IMR-90 (cell line): ENCODE data around the gene SPATA24. TPM values are rescaled to one million over a fixed set of nuclear protein-coding genes. Genes with fewer than 3 reads are reported as not detected.
"Not testable (repeated sequence)": the region's sequence is repeated elsewhere in the genome, so short reads cannot be mapped to it uniquely, and the experiment has no call there.

Experiments used
- ATAC-seq: fragments of 200-7000 bp; cut with Tn5 transposase; 2 replicates; pipeline ENCODE4 v1.9.1; 2020; ENCODE audit warnings: low read depth, mild to moderate bottlenecking, moderate library complexity
- BruUV-seq: library from RNA; stranded (reverse); fragments of 400-500 nt; replicated peaks from 2 replicates; lab custom pipeline; 2021; lab: Mats Ljungman, UMichigan
- CTCF ChIA-PET: fragments of 300-600 bp; formaldehyde crosslinking; extraction: SDS; loops from one replicate; lab custom pipeline; 2021; ENCODE audit warnings: antibody characterized with exemption; lab: Yijun Ruan, JAX
- POLR2A ChIA-PET: fragments of 300-600 bp; sonication (Branson Sonifier 250); formaldehyde crosslinking; loops from one replicate; lab custom pipeline; 2022; ENCODE audit warnings: antibody characterized with exemption; ENCODE audit not compliant: unreplicated experiment; lab: Charles Lee
- DNase-seq: peaks from one replicate; pipeline ENCODE4 v3.0.0; 2013
- H2AFZ ChIP-seq: replicated peaks from 2 replicates; pipeline ENCODE3; 2013; ENCODE audit warnings: low read length, mild to moderate bottlenecking; ENCODE audit not compliant: poor library complexity
- H2AK5ac ChIP-seq: 2 replicates; pipeline ENCODE4 v1.6.1; 2013; ENCODE audit warnings: low read depth, low read length, inconsistent platforms
- H2AK9ac ChIP-seq: replicated peaks from 2 replicates; pipeline ENCODE3; 2013; ENCODE audit warnings: mild to moderate bottlenecking, low read depth, low read length, moderate library complexity; ENCODE audit not compliant: poor library complexity
- H2BK120ac ChIP-seq: 2 replicates; pipeline ENCODE4 v1.6.1; 2013; ENCODE audit warnings: low read depth, low read length, inconsistent platforms
- H2BK15ac ChIP-seq: 3 replicates; pipeline ENCODE4 v1.6.1; 2013; ENCODE audit warnings: low read depth, low read length, inconsistent platforms
- H2BK20ac ChIP-seq: 2 replicates; pipeline ENCODE4 v1.6.1; 2013; ENCODE audit warnings: low read depth, mild to moderate bottlenecking, inconsistent platforms, low read length, moderate library complexity
- H2BK5ac ChIP-seq: 2 replicates; pipeline ENCODE4 v1.6.1; 2013; ENCODE audit warnings: mild to moderate bottlenecking, low read depth, low read length, inconsistent platforms; ENCODE audit not compliant: poor library complexity, severe bottlenecking
- H3K14ac ChIP-seq: replicated peaks from 2 replicates; pipeline ENCODE4 v1.6.1; 2013; ENCODE audit warnings: low read depth, low read length, inconsistent platforms
- H3K18ac ChIP-seq: 2 replicates; pipeline ENCODE4 v1.6.1; 2013; ENCODE audit warnings: low read depth, low read length, control low read depth
- H3K23ac ChIP-seq: 2 replicates; pipeline ENCODE4 v1.6.1; 2013; ENCODE audit warnings: low read depth, low read length, inconsistent platforms
- H3K27ac ChIP-seq: 2 replicates; pipeline ENCODE4 v1.5.1; 2013; ENCODE audit warnings: mild to moderate bottlenecking, control low read depth, low read length; ENCODE audit not compliant: insufficient read depth
- H3K27me3 ChIP-seq: 2 replicates; pipeline ENCODE4 v1.6.1; 2013; ENCODE audit warnings: low read length; ENCODE audit not compliant: control insufficient read depth, insufficient read depth
- H3K36me3 ChIP-seq: 2 replicates; pipeline ENCODE4 v1.6.1; 2013; ENCODE audit warnings: low read length, mixed read lengths; ENCODE audit not compliant: control insufficient read depth, insufficient read depth
- H3K4ac ChIP-seq: 2 replicates; pipeline ENCODE4 v1.6.1; 2013; ENCODE audit warnings: low read depth, low read length, inconsistent platforms
- H3K4me1 ChIP-seq: 2 replicates; pipeline ENCODE4 v1.6.1; 2013; ENCODE audit warnings: low read length, mixed read lengths; ENCODE audit not compliant: control insufficient read depth, insufficient read depth
- H3K4me2 ChIP-seq: 2 replicates; pipeline ENCODE4 v1.6.1; 2013; ENCODE audit warnings: low read depth, mild to moderate bottlenecking, control low read depth, low read length, moderate library complexity
- H3K4me3 ChIP-seq: 2 replicates; pipeline ENCODE4 v1.5.1; 2013; ENCODE audit warnings: low read depth, mild to moderate bottlenecking, control low read depth, low read length, moderate library complexity; ENCODE audit not compliant: insufficient read depth
- H3K56ac ChIP-seq: 2 replicates; pipeline ENCODE4 v1.6.1; 2013; ENCODE audit warnings: low read length, inconsistent platforms; ENCODE audit not compliant: insufficient read depth; ENCODE audit errors: extremely low read depth
- H3K79me1 ChIP-seq, 2 experiments: 2 replicates each; pipeline ENCODE4 v1.6.1; 2013; ENCODE audit warnings: low read length in 2 of 2, inconsistent platforms in 1 of 2, low read depth in 1 of 2
- H3K9ac ChIP-seq: 2 replicates; pipeline ENCODE4 v1.6.1; 2013; ENCODE audit warnings: low read depth, low read length, control low read depth
- H3K9me1 ChIP-seq: 2 replicates; pipeline ENCODE4 v1.6.1; 2013; ENCODE audit warnings: low read length, inconsistent platforms; ENCODE audit not compliant: insufficient read depth
- H3K9me3 ChIP-seq: 2 replicates; pipeline ENCODE4 v1.6.1; 2013; ENCODE audit warnings: low read length; ENCODE audit not compliant: control insufficient read depth, insufficient read depth
- H4K20me1 ChIP-seq: 2 replicates; pipeline ENCODE4 v1.6.1; 2013; ENCODE audit warnings: low read length, inconsistent platforms; ENCODE audit not compliant: insufficient read depth
- H4K5ac ChIP-seq: 2 replicates; pipeline ENCODE4 v1.6.1; 2013; ENCODE audit warnings: mild to moderate bottlenecking, low read depth, low read length, control low read depth
- H4K8ac ChIP-seq, 2 experiments: 2 replicates each; pipeline ENCODE4 v1.6.1; 2013; ENCODE audit warnings: low read depth in 2 of 2, low read length in 2 of 2, control low read depth in 1 of 2, inconsistent platforms in 1 of 2
- H4K91ac ChIP-seq: 2 replicates; pipeline ENCODE4 v1.6.1; 2013; ENCODE audit warnings: low read depth, low read length, inconsistent platforms; ENCODE audit not compliant: insufficient read depth
- WGBS, 2 experiments: methylation state at CpG; one replicate each; pipeline versions ENCODE4 v1.1.5 to v1.1.7; 2013; ENCODE audit warnings: missing lambda C conversion rate in 2 of 2; ENCODE audit not compliant: insufficient read length in 1 of 2; ENCODE audit errors: extremely low coverage in 2 of 2; 5-methylcytosine and 5-hydroxymethylcytosine counted together
- dilution Hi-C: fragments of 300-500 bp; cut with HindIII; formaldehyde crosslinking; loops from one replicate; pipeline ENCODE4 v1.14.3; 2018; ENCODE audit warnings: low sequenced_read_pairs; ENCODE audit not compliant: unreplicated experiment
- in situ Hi-C: fragments of 300-500 bp; cut with MboI; formaldehyde crosslinking; loops from 3 replicates; pipeline ENCODE4 v1.14.3; 2019; ENCODE audit warnings: low sequenced_read_pairs, inconsistent platforms, mixed read lengths
- intact Hi-C: fragments of 100-400 bp; cut with micrococcal nuclease; formaldehyde crosslinking; loops from 2 replicates; pipeline ENCODE4 v1.10.0; 2022
- polyA plus RNA-seq, 3 experiments: library from polyadenylated mRNA; depleted of rRNA; stranded (reverse); fragments of >200 nt; gene quantifications; 2 replicates each; pipeline ENCODE4 v1.2.3, GENCODE V29; 2012; ENCODE audit warnings: low replicate concordance in 1 of 3
- total RNA-seq: library from RNA; depleted of rRNA; stranded (reverse); fragments of >200 nt; gene quantifications from 2 replicates; pipeline ENCODE4 v1.2.3, GENCODE V29; 2012

The SPATA24 gene
- total and polyA plus RNA-seq, 2 of the 4 experiments (the other 2 are of a cell fraction), result 4.1 to 4.3 TPM

DNA sequence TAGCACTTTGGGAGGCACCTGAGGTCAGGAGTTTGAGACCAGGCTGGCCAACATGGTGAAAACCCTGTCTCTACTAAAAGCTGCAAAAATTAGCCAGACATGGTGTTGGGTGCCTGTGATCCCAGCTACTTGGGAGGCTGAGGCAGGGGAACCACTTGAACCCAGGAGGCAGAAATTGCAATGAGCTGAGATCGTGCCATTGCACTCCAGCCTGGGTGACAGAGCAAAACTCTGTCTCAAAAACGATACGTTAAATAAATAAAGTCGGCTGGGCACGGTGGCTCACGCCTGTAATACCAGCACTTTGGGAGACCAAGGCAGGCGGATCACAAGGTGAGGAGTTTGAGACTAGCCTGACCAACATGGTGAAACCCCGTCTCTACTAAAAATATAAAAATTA, 48.0 kb downstream of the SPATA24 start:
- H2BK120ac ChIP-seq, H2BK5ac ChIP-seq, H3K27me3 ChIP-seq, H3K9me1 ChIP-seq, ATAC-seq, H3K18ac ChIP-seq, H4K5ac ChIP-seq, H3K23ac ChIP-seq, BruUV-seq, DNase-seq, H3K14ac ChIP-seq, dilution Hi-C loops, H3K36me3 ChIP-seq, CTCF ChIA-PET, H2BK15ac ChIP-seq, H2AK9ac ChIP-seq, in situ Hi-C loops, H3K4me1 ChIP-seq, H2BK20ac ChIP-seq, H3K9ac ChIP-seq, H2AK5ac ChIP-seq, H3K9me3 ChIP-seq, H3K4ac ChIP-seq, POLR2A ChIA-PET, H4K8ac ChIP-seq, H2AFZ ChIP-seq, H3K4me3 ChIP-seq, H3K4me2 ChIP-seq, intact Hi-C loops, H4K91ac ChIP-seq, H3K27ac ChIP-seq, H3K56ac ChIP-seq: not testable (repeated sequence)
- WGBS, 2 experiments, result 95% methylated on average over 7 of the region's 8 CpGs; no CpG with 5 or more reads in 1 of the 2 experiments
- peaks cover 90% of the 10 kb centered on the region for H4K20me1 ChIP-seq
- H3K79me1 ChIP-seq, result peaks cover 0 to 72% of the 10 kb centered on the region in 2 experiments; a peak in 2 of 4 replicates
